Measurements from ENCODE around the gene SCUBE1. TPM values are rescaled to one million over a fixed set of nuclear protein-coding genes. Genes with fewer than 3 reads are reported as not detected.

SCUBE1 gene
- total RNA-seq, 1 experiment from 2014 or later: not detected

DNA sequence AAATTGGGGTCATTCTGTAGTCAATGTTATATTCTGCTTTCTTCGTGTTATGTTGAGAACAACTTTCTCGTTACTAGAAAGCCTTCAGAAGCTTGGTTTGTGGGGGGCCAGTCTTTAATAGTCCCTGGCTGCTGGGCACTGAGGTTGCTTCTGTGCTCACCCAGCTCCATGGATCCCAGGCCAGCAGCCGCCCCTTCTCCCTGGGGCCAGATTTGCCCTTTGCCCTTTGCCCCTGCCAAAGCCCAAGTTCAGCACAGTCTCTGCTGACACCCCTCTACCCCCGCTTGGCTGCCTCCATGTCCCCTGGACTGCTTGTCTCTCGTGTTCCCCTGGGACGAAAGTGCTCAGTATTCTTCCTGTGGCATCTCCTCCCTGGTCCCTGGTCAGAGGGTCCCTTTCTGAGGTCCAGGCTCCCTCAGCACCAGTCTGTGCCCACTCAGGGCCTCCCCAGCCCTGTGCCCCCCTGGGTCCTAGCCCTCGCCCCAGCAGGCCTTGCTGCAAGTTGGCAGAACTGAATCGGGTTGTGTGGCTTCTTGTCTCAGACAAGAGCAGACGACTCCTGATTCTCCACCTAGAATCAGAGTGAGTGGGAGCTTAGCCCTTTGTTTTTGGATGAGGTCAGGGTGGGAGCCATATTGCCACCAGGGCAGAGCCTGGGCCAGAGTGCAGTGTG lies 185.2 kb downstream of the SCUBE1 start:
- in situ Hi-C loops (cut with HindIII; ENCODE audit: low pct_unique_long_range_greater_than_20kb, low sequenced_read_pairs) (no loop called here), intact Hi-C loops (cut with micrococcal nuclease; ENCODE audit: unreplicated experiment) (no loop called here)
- TF ChIP-seq, protein P1, sequence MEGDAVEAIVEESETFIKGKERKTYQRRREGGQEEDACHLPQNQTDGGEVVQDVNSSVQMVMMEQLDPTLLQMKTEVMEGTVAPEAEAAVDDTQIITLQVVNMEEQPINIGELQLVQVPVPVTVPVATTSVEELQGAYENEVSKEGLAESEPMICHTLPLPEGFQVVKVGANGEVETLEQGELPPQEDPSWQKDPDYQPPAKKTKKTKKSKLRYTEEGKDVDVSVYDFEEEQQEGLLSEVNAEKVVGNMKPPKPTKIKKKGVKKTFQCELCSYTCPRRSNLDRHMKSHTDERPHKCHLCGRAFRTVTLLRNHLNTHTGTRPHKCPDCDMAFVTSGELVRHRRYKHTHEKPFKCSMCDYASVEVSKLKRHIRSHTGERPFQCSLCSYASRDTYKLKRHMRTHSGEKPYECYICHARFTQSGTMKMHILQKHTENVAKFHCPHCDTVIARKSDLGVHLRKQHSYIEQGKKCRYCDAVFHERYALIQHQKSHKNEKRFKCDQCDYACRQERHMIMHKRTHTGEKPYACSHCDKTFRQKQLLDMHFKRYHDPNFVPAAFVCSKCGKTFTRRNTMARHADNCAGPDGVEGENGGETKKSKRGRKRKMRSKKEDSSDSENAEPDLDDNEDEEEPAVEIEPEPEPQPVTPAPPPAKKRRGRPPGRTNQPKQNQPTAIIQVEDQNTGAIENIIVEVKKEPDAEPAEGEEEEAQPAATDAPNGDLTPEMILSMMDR (IDR thresholded peaks at IDR 0.05): no peak
- TF ChIP-seq SIN3A (IDR thresholded peaks at IDR 0.05; ENCODE audit: borderline replicate concordance, insufficient read depth, low read depth, low read length) (no peak), TCF7L2 (IDR thresholded peaks at IDR 0.05; ENCODE audit: low read depth, low read length) (no peak), POLR2AphosphoS5 (IDR thresholded peaks at IDR 0.05; ENCODE audit: low read depth, low read length) (no peak)
- TF ChIP-seq, protein P2, sequence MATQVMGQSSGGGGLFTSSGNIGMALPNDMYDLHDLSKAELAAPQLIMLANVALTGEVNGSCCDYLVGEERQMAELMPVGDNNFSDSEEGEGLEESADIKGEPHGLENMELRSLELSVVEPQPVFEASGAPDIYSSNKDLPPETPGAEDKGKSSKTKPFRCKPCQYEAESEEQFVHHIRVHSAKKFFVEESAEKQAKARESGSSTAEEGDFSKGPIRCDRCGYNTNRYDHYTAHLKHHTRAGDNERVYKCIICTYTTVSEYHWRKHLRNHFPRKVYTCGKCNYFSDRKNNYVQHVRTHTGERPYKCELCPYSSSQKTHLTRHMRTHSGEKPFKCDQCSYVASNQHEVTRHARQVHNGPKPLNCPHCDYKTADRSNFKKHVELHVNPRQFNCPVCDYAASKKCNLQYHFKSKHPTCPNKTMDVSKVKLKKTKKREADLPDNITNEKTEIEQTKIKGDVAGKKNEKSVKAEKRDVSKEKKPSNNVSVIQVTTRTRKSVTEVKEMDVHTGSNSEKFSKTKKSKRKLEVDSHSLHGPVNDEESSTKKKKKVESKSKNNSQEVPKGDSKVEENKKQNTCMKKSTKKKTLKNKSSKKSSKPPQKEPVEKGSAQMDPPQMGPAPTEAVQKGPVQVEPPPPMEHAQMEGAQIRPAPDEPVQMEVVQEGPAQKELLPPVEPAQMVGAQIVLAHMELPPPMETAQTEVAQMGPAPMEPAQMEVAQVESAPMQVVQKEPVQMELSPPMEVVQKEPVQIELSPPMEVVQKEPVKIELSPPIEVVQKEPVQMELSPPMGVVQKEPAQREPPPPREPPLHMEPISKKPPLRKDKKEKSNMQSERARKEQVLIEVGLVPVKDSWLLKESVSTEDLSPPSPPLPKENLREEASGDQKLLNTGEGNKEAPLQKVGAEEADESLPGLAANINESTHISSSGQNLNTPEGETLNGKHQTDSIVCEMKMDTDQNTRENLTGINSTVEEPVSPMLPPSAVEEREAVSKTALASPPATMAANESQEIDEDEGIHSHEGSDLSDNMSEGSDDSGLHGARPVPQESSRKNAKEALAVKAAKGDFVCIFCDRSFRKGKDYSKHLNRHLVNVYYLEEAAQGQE (IDR thresholded peaks at IDR 0.05; ENCODE audit: insufficient read depth in 1 of 2, low read depth in 2 of 2, low read length in 1 of 2): no peak
- ChIA-PET CTCF (interaction anchor here (0.5 kb wide), 1 partner anchor 50 kb away, joined by 6 read pairs; no protein-coding TSS in a partner anchor), POLR2A (no interaction called here)
- ATAC-seq (no peak), DNase-seq (ENCODE audit: low read depth, low spot score) (no peak)
- Histone ChIP-seq H3K27me3 (ENCODE audit: control insufficient read depth, insufficient read depth, low read length) (no peaks in the 10 kb centered on the region), H3K27ac (ENCODE audit: low read length) (no peak overlapping the region), H3K9me3 (ENCODE audit: control insufficient read depth, insufficient read depth, low read depth, low read length) (no peaks in the 10 kb centered on the region), H3K4me1 (ENCODE audit: control insufficient read depth, insufficient read depth, low read length) (peaks cover 6% of the 10 kb centered on the region; the same call in 1 of the 2 replicates), H3K36me3 (ENCODE audit: control insufficient read depth, insufficient read depth, low read length) (no peaks in the 10 kb centered on the region), H3K4me3 (ENCODE audit: low read depth in 2 of 2, low read length in 2 of 2) (no peak overlapping the region)
- no TSS peak for BruUV-seq (replicated peaks)

DNA sequence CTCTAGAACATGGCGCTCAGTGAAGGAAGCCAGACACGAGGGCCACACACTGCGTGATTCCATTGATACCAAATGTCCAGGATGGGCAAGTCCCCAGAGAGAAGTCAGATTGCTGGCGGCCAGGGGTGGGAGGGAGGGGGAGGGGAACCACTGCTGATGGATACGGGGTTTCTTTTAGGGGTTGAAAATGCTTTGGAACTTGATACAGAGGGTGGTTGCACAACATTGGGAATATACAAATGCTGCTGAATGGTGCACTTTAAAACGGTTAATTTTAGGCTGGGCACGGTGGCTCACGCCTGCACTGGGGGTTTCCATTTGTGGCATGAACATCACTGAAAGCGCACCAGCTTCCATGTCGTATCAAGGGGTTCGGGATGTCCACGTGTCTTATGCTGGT lies 186.8 kb downstream of the SCUBE1 start:
- H3K27ac ChIP-seq (ENCODE audit: low read length): no peak overlapping the region
- BruUV-seq (replicated peaks): no TSS peak
- POLR2A ChIA-PET: no interaction called here
- H3K4me3 ChIP-seq (ENCODE audit: low read depth in 2 of 2, low read length in 2 of 2): no peak overlapping the region
- no peaks in the 10 kb centered on the region for H3K9me3 ChIP-seq (ENCODE audit: control insufficient read depth, insufficient read depth, low read depth, low read length)
- in situ Hi-C loops (cut with HindIII; ENCODE audit: low pct_unique_long_range_greater_than_20kb, low sequenced_read_pairs): no loop called here
- peaks cover 6% of the 10 kb centered on the region; the same call in 1 of the 2 replicates for H3K4me1 ChIP-seq (ENCODE audit: control insufficient read depth, insufficient read depth, low read length)
- TF ChIP-seq, protein P1 (IDR thresholded peaks at IDR 0.05): no peak
- TF ChIP-seq, protein P2 (IDR thresholded peaks at IDR 0.05; ENCODE audit: insufficient read depth in 1 of 2, low read depth in 2 of 2, low read length in 1 of 2): no peak
- no peak for TF ChIP-seq TCF7L2 (IDR thresholded peaks at IDR 0.05; ENCODE audit: low read depth, low read length)
- no peak for TF ChIP-seq POLR2AphosphoS5 (IDR thresholded peaks at IDR 0.05; ENCODE audit: low read depth, low read length)
- TF ChIP-seq SIN3A (IDR thresholded peaks at IDR 0.05; ENCODE audit: borderline replicate concordance, insufficient read depth, low read depth, low read length): no peak
- H3K36me3 ChIP-seq (ENCODE audit: control insufficient read depth, insufficient read depth, low read length): no peaks in the 10 kb centered on the region
- intact Hi-C loops (cut with micrococcal nuclease; ENCODE audit: unreplicated experiment): no loop called here
- H3K27me3 ChIP-seq (ENCODE audit: control insufficient read depth, insufficient read depth, low read length): no peaks in the 10 kb centered on the region
- no peak for ATAC-seq
- no peak for DNase-seq (ENCODE audit: low read depth, low spot score)
- CTCF ChIA-PET: interaction anchor here (0.6 kb wide), 1 partner anchor 34 kb away, joined by 3 read pairs; no protein-coding TSS in a partner anchor
